ENCODE measurements around the gene LHFPL5. TPM values are rescaled to one million over a fixed set of nuclear protein-coding genes. Genes with fewer than 3 reads are reported as not detected.

LHFPL5 gene
- total RNA-seq, 1 experiment from 2014 or later = not detected

DNA sequence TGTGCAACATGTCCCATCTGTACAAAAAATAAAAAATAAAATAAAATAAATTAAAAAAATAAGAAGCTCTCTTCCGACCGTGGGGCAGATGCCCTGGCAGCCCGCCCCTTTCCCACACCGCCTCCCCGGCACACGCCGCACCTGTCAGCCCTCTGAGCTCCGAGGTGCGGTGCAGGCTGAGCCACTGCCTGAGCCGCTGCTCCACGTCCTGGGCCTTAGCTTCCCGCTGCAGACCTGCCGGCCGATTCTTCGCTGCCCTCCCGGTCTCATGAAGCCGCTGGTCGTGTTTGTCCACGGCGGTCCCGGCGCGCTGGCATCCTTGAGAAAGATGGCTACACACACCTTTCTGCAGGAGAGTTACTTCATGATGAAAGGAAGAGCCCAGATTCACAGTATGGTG lies 39.4 kb upstream of the LHFPL5 start:
- peaks cover 6% of the 10 kb centered on the region for H3K36me3 Mint-ChIP-seq (ENCODE audit: insufficient read depth, unreplicated experiment)
- Histone ChIP-seq H3K36me3 (ENCODE audit: control insufficient read depth, insufficient read depth, low read length) (no peaks in the 10 kb centered on the region), H3K4me3 (ENCODE audit: low read depth, low read length) (no peak overlapping the region), H3K9me3 (no peaks in the 10 kb centered on the region), H3K27me3 (replicated peaks; ENCODE audit: control insufficient read depth, insufficient read depth, low read length) (no peaks in the 10 kb centered on the region), H3K4me1 (peaks cover 8% of the 10 kb centered on the region; the same call in 1 of the 2 replicates)
- intact Hi-C loops (cut with micrococcal nuclease; ENCODE audit: unreplicated experiment) = no loop called here
- TF ChIP-seq, protein P1, sequence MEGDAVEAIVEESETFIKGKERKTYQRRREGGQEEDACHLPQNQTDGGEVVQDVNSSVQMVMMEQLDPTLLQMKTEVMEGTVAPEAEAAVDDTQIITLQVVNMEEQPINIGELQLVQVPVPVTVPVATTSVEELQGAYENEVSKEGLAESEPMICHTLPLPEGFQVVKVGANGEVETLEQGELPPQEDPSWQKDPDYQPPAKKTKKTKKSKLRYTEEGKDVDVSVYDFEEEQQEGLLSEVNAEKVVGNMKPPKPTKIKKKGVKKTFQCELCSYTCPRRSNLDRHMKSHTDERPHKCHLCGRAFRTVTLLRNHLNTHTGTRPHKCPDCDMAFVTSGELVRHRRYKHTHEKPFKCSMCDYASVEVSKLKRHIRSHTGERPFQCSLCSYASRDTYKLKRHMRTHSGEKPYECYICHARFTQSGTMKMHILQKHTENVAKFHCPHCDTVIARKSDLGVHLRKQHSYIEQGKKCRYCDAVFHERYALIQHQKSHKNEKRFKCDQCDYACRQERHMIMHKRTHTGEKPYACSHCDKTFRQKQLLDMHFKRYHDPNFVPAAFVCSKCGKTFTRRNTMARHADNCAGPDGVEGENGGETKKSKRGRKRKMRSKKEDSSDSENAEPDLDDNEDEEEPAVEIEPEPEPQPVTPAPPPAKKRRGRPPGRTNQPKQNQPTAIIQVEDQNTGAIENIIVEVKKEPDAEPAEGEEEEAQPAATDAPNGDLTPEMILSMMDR (IDR thresholded peaks at IDR 0.05; ENCODE audit: insufficient read depth in 1 of 2, low read depth in 1 of 2, low read length in 1 of 2, severe bottlenecking in 1 of 2, unreplicated experiment in 1 of 2) = no peak
- CTCF ChIA-PET = no interaction called here
- DNase-seq = no peak
- no peak overlapping the region for H3K4me3 Mint-ChIP-seq (ENCODE audit: unreplicated experiment)
- H3K4me1 Mint-ChIP-seq (ENCODE audit: low read depth, unreplicated experiment) = peaks cover 14% of the 10 kb centered on the region
- H3K9me3 Mint-ChIP-seq (ENCODE audit: unreplicated experiment) = no peaks in the 10 kb centered on the region
- no peak overlapping the region for H3K27ac Mint-ChIP-seq (ENCODE audit: unreplicated experiment)
- POLR2A ChIA-PET = no interaction called here
- H3K27me3 Mint-ChIP-seq (ENCODE audit: insufficient read depth, unreplicated experiment) = peaks cover 10% of the 10 kb centered on the region
- BruUV-seq (replicated peaks) = no TSS peak

- TF ChIP-seq, protein P1 (IDR thresholded peaks at IDR 0.05; ENCODE audit: insufficient read depth in 1 of 2, low read depth in 1 of 2, low read length in 1 of 2, severe bottlenecking in 1 of 2, unreplicated experiment in 1 of 2) = no peak
- H3K36me3 Mint-ChIP-seq (ENCODE audit: insufficient read depth, unreplicated experiment) = peaks cover 3% of the 10 kb centered on the region
- no peak overlapping the region for H3K4me3 ChIP-seq (ENCODE audit: low read depth, low read length)
- peaks cover 8% of the 10 kb centered on the region; the same call in 1 of the 2 replicates for H3K4me1 ChIP-seq
- no peaks in the 10 kb centered on the region for H3K27me3 Mint-ChIP-seq (ENCODE audit: insufficient read depth, unreplicated experiment)
- BruUV-seq (replicated peaks) = no TSS peak
- no peaks in the 10 kb centered on the region for H3K9me3 ChIP-seq
- DNase-seq = no peak
- CTCF ChIA-PET = interaction anchor here (0.6 kb wide), 1 partner anchor 25 kb away, joined by 3 read pairs; no protein-coding TSS in a partner anchor
- POLR2A ChIA-PET = no interaction called here
- peaks cover 3% of the 10 kb centered on the region for H3K4me1 Mint-ChIP-seq (ENCODE audit: low read depth, unreplicated experiment)
- no peaks in the 10 kb centered on the region for H3K9me3 Mint-ChIP-seq (ENCODE audit: unreplicated experiment)
- H3K27ac Mint-ChIP-seq (ENCODE audit: unreplicated experiment) = no peak overlapping the region
- no peak overlapping the region for H3K4me3 Mint-ChIP-seq (ENCODE audit: unreplicated experiment)
- intact Hi-C loops (cut with micrococcal nuclease; ENCODE audit: unreplicated experiment) = no loop called here
- H3K36me3 ChIP-seq (ENCODE audit: control insufficient read depth, insufficient read depth, low read length) = no peaks in the 10 kb centered on the region
- H3K27me3 ChIP-seq (replicated peaks; ENCODE audit: control insufficient read depth, insufficient read depth, low read length) = no peaks in the 10 kb centered on the region
Measured at GRCh38 chr6:35769211-35769610, 35.9 kb upstream of the LHFPL5 start.

GRCh38 chr6:35771343-35771627 lies 33.9 kb upstream of the LHFPL5 start:
- no peaks in the 10 kb centered on the region for H3K9me3 ChIP-seq
- Mint-ChIP-seq H3K36me3 (ENCODE audit: insufficient read depth, unreplicated experiment) (no peaks in the 10 kb centered on the region), H3K27ac (ENCODE audit: unreplicated experiment) (no peak overlapping the region), H3K9me3 (ENCODE audit: unreplicated experiment) (no peaks in the 10 kb centered on the region), H3K4me1 (ENCODE audit: low read depth, unreplicated experiment) (no peaks in the 10 kb centered on the region), H3K27me3 (ENCODE audit: insufficient read depth, unreplicated experiment) (no peaks in the 10 kb centered on the region), H3K4me3 (ENCODE audit: unreplicated experiment) (no peak overlapping the region)
- no peaks in the 10 kb centered on the region for H3K27me3 ChIP-seq (replicated peaks; ENCODE audit: control insufficient read depth, insufficient read depth, low read length)
- no peak for DNase-seq
- CTCF ChIA-PET = interaction anchor here (0.5 kb wide), 1 partner anchor 249 kb away, joined by 3 read pairs; no protein-coding TSS in a partner anchor
- no peak overlapping the region for H3K4me3 ChIP-seq (ENCODE audit: low read depth, low read length)
- H3K4me1 ChIP-seq = peaks cover 8% of the 10 kb centered on the region; the same call in 1 of the 2 replicates
- no TSS peak for BruUV-seq (replicated peaks)
- TF ChIP-seq, protein P1 (IDR thresholded peaks at IDR 0.05; ENCODE audit: insufficient read depth in 1 of 2, low read depth in 1 of 2, low read length in 1 of 2, severe bottlenecking in 1 of 2, unreplicated experiment in 1 of 2) = no peak
- H3K36me3 ChIP-seq (ENCODE audit: control insufficient read depth, insufficient read depth, low read length) = no peaks in the 10 kb centered on the region
- POLR2A ChIA-PET = no interaction called here
- intact Hi-C loops (cut with micrococcal nuclease; ENCODE audit: unreplicated experiment) = no loop called here

Measured in Caco-2 (cell line).